Measurements from ENCODE around the gene RARG.

Gene RARG

DNA sequence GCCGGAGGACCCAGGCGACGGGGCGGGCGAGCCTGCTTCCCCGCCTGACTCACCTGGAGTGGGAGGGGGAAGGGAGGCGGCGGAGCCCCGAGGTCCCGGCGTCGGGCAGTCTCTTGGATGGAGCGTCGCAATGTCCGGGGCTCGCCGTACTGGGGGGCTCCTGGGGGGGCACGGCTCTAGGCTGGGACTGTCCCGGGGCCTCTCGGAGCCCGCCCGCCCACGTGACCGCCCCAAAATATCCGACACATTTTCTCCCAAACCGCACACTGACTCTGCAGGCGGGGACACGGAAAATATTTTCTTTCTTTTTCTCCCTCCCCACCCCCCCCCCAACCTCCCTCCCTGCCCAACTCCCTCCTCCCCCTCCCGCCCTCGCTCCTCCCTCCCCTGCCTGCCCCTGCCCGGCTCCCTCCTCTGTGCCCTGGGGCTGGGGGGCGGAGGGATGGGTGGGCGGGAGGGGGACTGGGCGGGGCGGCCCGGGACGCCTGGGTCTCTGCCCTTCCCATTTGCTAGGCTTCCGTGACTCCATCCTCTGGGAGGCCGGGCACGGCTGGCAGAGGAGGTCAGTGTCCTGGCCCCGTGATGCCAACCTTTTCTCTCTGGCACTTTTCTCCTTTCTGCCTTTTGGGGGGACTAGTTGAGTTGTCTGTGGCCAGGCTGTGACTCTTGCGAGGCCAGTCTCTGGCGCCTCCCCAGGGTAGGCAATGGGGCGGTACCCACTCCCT is at the start of gene RARG:
TSS of gene RARG (minus strand) at position 289 of the 725 bp plus-strand sequence. CDS start 4,664 bp downstream, outside the sequence.
- no peak for DNase-seq (ENCODE audit: low read depth)

- DNase-seq (ENCODE audit: low read depth), result no peak
Measured at GRCh38 chr12:53279888-53280498, 48.0 kb upstream of the RARG start.

DNA sequence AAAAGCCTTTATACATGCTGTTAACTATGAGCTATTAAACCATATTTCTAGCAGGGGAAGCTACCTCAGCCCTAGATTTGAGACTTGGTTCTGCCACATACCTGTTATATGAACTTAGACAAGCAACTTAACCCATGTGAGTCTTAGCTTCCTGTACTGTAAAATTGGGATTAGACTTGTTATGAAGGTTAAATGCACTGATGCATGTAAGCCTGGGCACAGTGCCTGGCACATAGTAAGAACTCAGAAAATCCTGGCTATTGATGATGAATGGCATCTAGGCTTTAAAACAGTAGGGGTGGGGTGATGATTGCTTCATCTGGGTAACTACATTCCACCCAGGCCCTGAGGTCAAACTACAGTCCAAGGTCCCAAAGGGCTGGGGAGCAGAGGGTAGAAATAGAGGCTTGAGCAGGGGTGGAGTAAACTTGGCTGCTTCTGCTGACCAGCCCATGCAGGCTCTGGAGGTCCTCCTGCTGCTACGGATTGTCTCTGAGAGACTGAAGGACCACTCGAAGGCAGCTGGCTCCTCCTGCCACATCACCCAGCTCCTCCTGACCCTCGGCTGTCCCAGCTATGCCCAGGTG is 47.4 kb upstream of the RARG start:
- no peak for DNase-seq (ENCODE audit: low read depth)

DNA sequence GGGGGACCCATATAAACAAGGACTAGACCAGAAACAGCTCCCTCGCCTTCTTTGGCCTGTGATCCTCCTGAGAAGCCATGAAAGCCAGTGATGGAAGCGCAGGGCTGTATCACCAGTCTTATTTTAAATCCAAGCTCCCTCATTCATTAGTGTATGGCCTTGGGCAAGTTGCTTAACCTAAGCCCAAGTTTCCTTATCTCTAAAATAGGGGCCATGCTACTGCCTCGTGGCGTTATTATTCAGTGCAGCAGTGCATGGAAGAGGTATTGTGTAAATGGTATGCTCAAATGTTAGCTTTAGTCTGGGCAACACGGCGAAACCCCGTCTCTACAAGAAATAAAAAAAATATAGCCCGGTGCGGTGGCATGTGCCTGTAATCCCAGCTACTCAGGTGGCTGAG is 46.0 kb upstream of the RARG start:
- no peak for DNase-seq (ENCODE audit: low read depth)

- no peak for DNase-seq (ENCODE audit: low read depth)
Measured at GRCh38 chr12:53276511-53276910, 44.5 kb upstream of the RARG start.

DNA sequence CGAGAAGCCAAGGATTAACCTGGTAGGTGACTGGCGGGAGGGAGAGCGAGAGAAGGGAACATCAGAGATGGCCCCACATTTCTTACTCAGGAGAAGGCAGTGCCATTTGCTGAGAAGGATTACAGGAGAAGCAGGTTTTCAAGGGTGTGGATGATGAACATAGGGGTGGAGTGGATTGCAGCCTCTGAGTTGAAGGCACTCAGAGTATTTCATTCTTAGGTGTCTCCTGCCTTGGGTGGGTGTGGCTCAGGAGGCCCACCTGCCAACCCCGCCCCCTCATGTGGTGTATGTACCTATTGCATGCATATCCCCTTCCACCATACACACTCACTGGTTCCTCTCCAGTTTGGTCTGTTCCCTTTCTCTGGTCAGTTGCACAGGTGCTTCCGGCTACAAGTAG is 42.4 kb upstream of the RARG start:
- no peak for DNase-seq (ENCODE audit: low read depth)

DNA sequence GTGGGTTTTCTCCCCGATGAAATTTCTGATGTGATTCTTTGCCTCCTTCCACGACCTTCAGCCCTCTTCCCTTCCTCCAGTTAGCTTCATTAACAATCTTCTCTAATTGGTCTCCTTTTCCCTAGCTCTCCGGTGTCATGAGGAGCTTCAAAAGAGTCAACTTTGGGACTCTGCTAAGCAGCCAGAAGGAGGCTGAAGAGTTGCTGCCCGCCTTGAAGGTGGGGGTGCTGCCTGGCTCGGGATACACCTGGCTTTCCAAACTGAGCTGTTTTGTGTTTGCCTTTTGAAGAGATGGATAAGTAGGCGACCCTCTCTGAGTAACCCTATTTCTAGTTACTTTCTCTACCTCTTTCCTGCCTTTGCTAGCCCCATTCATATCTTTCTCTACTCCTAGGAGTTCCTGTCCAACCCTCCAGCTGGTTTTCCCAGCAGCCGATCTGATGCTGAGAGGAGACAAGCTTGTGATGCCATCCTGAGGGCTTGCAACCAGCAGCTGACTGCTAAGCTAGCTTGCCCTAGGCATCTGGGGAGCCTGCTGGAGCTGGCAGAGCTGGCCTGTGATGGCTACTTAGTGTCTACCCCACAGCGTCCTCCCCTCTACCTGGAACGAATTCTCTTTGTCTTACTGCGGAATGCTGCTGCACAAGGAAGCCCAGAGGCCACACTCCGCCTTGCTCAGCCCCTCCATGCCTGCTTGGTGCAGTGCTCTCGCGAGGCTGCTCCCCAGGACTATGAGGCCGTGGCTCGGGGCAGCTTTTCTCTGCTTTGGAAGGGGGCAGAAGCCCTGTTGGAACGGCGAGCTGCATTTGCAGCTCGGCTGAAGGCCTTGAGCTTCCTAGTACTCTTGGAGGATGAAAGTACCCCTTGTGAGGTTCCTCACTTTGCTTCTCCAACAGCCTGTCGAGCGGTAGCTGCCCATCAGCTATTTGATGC is 36.9 kb upstream of the RARG start:
- no peak for DNase-seq (ENCODE audit: low read depth)

DNA sequence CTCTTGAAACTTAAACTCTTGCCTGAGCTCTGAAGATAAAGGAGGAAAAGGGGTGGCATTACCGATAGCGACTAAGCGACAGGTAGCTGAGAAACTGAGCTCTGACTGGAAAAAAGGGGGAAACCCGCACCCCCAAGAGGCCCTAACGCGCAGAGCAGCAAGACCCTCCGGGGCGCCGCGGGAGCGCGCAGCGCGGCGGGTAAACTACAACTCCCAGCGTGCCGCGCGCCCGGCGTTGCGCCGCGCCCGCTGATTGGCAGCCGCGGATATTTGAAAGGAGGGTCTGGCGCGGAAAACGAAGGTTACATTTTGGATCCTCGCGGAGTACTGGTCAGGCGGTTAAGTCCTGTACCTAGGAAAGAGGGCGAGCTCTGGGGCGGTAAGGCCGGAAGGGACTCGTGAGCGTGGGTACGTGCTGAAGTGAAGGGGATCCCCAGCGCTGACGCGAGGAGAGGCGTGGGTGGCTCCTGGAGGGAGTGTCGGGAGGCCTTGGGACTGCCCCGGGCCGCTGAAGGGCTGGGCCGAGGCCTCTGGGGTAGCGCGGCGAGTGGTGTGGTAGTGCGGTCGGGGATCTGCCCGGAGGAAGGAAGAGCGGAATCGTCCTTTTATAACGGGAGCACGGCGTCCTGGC is 36.1 kb upstream of the RARG start, which contains the start of gene ESPL1:
TSS of gene ESPL1 (plus strand) at position 301 of the 631 bp plus-strand sequence. CDS start 468 bp downstream, outside the sequence.
- DNase-seq (ENCODE audit: low read depth), result peak; percentile 28

DNA sequence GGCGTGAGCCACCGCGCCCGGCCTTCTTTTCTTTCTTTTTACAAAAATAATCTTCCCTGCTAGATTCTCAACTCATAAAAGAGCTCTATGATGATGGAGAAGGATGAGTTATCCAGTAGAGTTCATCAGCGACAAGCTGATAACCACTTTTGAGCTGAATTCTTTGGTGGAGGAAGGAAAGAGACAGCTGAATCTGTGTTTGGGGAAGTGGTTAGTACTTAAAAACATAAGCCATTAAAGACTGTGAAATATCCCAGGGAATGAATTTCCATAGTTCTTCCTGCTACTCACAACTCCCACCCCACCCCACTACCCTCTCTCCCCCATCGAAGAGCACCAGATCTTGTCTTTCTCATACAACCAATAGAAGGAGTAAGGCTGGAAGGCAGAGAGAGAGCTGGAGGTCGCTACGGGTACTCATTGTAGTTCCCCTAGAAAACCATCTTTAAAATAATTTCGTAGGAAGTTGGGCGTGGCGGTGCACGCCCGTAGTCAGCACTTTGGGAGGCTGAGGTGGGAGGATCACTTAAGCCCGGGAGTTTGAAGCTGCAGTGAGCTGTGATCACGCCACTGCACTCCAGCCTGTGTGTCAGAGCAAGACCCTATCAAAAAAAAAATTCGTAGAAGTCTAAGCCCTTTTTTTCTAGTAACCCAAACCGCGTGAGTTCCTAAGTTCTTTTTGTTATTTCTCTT is 35.4 kb upstream of the RARG start:
- no peak for DNase-seq (ENCODE audit: low read depth)

DNA sequence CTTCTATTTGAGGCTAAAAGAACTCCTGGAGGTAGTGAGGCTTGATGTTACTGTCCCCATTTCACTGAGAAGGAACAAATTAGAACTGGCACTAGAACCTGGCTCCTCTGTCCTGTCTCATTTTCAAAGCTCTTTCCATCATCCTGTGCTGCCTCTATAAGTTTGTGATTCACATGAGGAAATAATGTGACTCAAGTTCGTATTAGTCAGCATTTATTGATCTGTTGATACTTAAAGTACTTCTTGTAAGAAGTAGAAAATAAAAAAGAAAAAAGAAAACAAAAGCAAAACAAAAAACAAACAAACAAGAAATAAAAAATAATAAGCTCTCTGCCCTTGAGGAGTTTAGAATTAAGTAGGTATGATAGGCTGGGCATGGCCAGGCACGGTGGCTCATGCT is 33.8 kb upstream of the RARG start:
- DNase-seq (ENCODE audit: low read depth), result no peak

DNA sequence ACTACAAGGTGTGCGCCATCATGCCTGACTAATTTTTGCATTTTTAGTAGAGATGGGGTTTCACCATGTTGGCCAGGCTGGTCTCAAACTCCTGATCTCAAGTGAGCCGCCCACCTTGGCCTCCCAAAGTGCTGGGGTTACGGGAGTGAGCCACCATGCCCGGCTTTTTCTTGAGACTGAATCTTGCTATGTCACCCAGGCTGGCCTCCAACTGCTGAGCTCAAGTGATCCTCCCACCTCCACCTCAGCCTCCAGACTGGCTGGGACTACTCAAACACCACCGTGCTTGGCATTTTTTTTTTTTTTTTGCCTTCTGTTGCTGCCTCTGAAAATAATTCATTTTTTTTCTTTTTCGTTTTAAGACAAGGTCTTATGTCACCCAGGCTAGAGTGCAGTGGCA is 27.9 kb upstream of the RARG start:
- DNase-seq (ENCODE audit: low read depth), result no peak

- DNase-seq (ENCODE audit: low read depth), result no peak
Measured at GRCh38 chr12:53258541-53259539, 26.8 kb upstream of the RARG start.

DNA sequence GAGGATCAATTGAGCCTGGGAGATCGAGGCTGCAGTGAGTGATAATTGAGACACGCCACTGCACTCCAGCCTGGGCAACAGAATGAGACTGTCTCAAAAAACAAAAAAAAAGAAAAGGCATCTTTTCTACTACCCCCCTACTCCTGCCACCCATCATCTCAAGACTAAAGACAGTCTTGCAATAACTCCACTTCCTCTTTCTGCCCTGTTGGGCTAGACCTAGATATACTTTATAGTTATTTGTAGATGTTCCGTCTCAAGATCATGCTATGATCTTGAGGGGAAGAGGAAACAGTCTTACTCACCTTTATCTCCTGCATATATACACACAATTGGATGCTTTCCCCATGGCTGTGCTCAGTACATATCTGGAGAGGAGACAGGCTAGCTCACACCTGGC is 24.0 kb upstream of the RARG start:
- DNase-seq (ENCODE audit: low read depth), result no peak

- no peak for DNase-seq (ENCODE audit: low read depth)
Measured at GRCh38 chr12:53254816-53255545, 23.0 kb upstream of the RARG start.

GRCh38 chr12:53253298-53253697 is 21.3 kb upstream of the RARG start:
- DNase-seq (ENCODE audit: low read depth), result no peak

GRCh38 chr12:53252349-53252916 is 20.4 kb upstream of the RARG start:
- peak; percentile 10 for DNase-seq (ENCODE audit: low read depth)

DNA sequence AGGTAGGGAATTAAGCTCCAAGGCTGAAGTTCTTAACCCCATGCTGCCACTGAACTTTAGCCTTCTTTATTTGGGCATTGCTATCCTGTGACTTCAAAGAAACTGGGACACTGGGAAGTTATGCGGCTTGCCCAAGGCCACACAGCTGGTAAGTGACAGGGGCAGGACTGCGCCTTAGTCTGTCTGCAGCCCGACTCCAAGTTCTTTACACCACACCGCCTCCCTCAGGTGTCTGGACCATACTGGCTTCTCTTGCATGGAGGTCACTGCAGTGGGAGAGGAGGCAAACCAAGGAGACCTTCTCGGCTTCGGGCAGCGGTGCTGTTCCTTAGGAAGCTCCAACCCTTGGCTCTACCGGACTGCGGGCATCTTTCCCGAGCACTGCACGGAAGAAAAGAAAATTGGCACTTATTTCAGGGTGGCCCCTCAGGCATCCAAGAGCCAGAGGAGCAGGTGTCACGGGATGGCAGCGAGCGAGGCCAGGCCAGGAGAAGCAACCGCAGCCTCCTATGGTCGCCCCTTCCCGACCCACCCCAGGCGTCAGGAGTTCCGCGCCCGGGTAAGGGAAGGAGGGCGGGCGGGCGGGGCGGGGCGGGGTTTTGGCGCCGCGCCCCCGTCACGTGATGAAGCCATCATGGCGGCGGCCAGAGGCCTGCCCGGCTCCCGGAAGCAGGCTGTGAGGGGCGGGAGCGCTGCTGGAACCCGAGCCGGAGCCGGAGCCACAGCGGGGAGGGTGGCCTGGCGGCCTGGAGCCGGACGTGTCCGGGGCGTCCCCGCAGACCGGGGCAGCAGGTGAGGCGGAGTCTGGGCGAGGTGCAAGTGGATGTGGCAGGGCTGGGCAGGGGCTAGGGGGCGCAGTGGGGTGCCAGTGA is 19.7 kb upstream of the RARG start:
- peak; percentile 52 for DNase-seq (ENCODE audit: low read depth)

DNA sequence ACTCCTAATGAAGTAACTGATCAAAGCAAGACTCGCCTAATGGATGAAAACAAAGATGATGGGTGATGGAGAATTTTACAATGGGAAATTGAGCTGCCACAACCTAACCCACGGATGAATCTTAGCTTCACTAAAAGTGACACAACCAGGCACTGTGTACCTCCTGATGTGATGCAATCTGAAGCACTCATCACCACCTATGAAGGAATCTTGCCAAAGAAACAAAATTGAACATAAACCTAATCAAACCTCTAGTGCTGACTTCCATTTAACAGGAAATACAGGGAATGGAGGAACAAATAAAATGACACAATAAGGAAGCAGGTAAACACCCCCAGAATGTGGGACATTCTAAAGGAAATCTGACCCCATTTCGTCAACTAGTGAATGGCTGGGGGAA is 13.3 kb upstream of the RARG start:
- DNase-seq (ENCODE audit: low read depth), result no peak

Measured in GM04504 (cell line).